Neuronal stem cell (in vitro differentiated cells): ENCODE results near the gene RYR1.
A peak's percentile ranks its signal among the peaks of the same experiment; 100 is the strongest.

Source experiments
- DNase-seq: peaks from one replicate; pipeline ENCODE4 v3.0.0-alpha.2; 2013; ENCODE audit warnings: low spot score
- H2AFZ ChIP-seq: one replicate; pipeline ENCODE4 v1.6.1; 2013; ENCODE audit warnings: mild to moderate bottlenecking, low read length, inconsistent platforms
- H2AK5ac ChIP-seq: 2 replicates; pipeline ENCODE4 v1.6.1; 2013; ENCODE audit warnings: low read depth, mild to moderate bottlenecking, inconsistent platforms, low read length, moderate library complexity, mixed read lengths
- H2BK120ac ChIP-seq: 2 replicates; pipeline ENCODE4 v1.6.1; 2013; ENCODE audit warnings: low read depth, mild to moderate bottlenecking, inconsistent platforms, low read length, moderate library complexity, mixed read lengths
- H2BK12ac ChIP-seq: one replicate; pipeline ENCODE4 v1.6.1; 2013; ENCODE audit warnings: low read length, inconsistent platforms
- H2BK15ac ChIP-seq: 2 replicates; pipeline ENCODE4 v1.6.1; 2013; ENCODE audit warnings: mild to moderate bottlenecking, low read length, inconsistent platforms, mixed read lengths
- H2BK5ac ChIP-seq: one replicate; pipeline ENCODE4 v1.6.1; 2013; ENCODE audit warnings: inconsistent platforms, mild to moderate bottlenecking, low read length, moderate library complexity
- H3K14ac ChIP-seq: one replicate; pipeline ENCODE4 v1.6.1; 2013; ENCODE audit warnings: low read length, inconsistent platforms
- H3K18ac ChIP-seq: 2 replicates; pipeline ENCODE4 v1.6.1; 2013; ENCODE audit warnings: low read length, inconsistent platforms
- H3K23ac ChIP-seq: 2 replicates; pipeline ENCODE4 v1.6.1; 2013; ENCODE audit warnings: low read depth, mild to moderate bottlenecking, mixed read lengths, low read length, inconsistent platforms; ENCODE audit not compliant: poor library complexity
- H3K27ac ChIP-seq: replicated peaks from 3 replicates; pipeline ENCODE4 v1.5.1; 2013; ENCODE audit warnings: low read length, inconsistent platforms
- H3K27me3 ChIP-seq, 3 experiments: 2 replicates each; pipeline ENCODE4 v1.6.1; 2013; ENCODE audit warnings: low read length in 3 of 3, mild to moderate bottlenecking in 2 of 3, inconsistent platforms in 1 of 3, low read depth in 1 of 3, mixed read lengths in 1 of 3, moderate library complexity in 1 of 3; ENCODE audit not compliant: control insufficient read depth in 3 of 3, insufficient read depth in 3 of 3
- H3K36me3 ChIP-seq, 2 donors: replicated peaks in 1 of 2; 2 replicates each; pipeline ENCODE4 v1.6.1; 2013; ENCODE audit warnings: low read length in 2 of 2; ENCODE audit not compliant: control insufficient read depth in 2 of 2, insufficient read depth in 2 of 2
- H3K4ac ChIP-seq: 2 replicates; pipeline ENCODE4 v1.6.1; 2013; ENCODE audit warnings: inconsistent platforms, mild to moderate bottlenecking, low read length, moderate library complexity
- H3K4me1 ChIP-seq, 2 donors: 1 replicate in 1 of 2; 2 replicates in 1 of 2; pipeline ENCODE4 v1.6.1; 2013; ENCODE audit warnings: low read length in 2 of 2, low read depth in 1 of 2; ENCODE audit not compliant: control insufficient read depth in 2 of 2, insufficient read depth in 1 of 2
- H3K4me2 ChIP-seq: one replicate; pipeline ENCODE4 v1.6.1; 2013; ENCODE audit warnings: mild to moderate bottlenecking, low read length, inconsistent platforms; ENCODE audit not compliant: insufficient read depth, poor library complexity, severe bottlenecking
- H3K4me3 ChIP-seq, 2 donors: 2 replicates each; pipeline ENCODE4 v1.5.1; 2013; ENCODE audit warnings: low read length in 2 of 2, mild to moderate bottlenecking in 2 of 2, inconsistent platforms in 1 of 2, moderate library complexity in 1 of 2
- H3K79me1 ChIP-seq: one replicate; pipeline ENCODE4 v1.6.1; 2013; ENCODE audit warnings: low read depth, mild to moderate bottlenecking, inconsistent platforms, low read length, moderate library complexity
- H3K9ac ChIP-seq: one replicate; pipeline ENCODE4 v1.6.1; 2013; ENCODE audit warnings: mild to moderate bottlenecking, low read depth, low read length, inconsistent platforms; ENCODE audit not compliant: poor library complexity
- H3K9me3 ChIP-seq, 2 donors: replicated peaks in 1 of 2; 2 replicates each; pipeline versions ENCODE3 to v1.6.1; 2013; ENCODE audit warnings: low read length in 2 of 2, mild to moderate bottlenecking in 2 of 2, inconsistent platforms in 1 of 2, low read depth in 1 of 2, mixed read lengths in 1 of 2, moderate library complexity in 1 of 2; ENCODE audit not compliant: control insufficient read depth in 2 of 2, insufficient read depth in 1 of 2
- H4K8ac ChIP-seq: one replicate; pipeline ENCODE4 v1.6.1; 2013; ENCODE audit warnings: low read depth, mild to moderate bottlenecking, inconsistent platforms, low read length, moderate library complexity
- H4K91ac ChIP-seq: one replicate; pipeline ENCODE4 v1.6.1; 2013; ENCODE audit warnings: low read length, low read depth, mild to moderate bottlenecking, inconsistent platforms; ENCODE audit not compliant: poor library complexity
- WGBS, 2 donors: extraction: QIAGEN DNeasy Blood & Tissue Kit; methylation state at CpG; one replicate each; pipeline ENCODE4 v1.1.7; 2013; ENCODE audit warnings: missing lambda C conversion rate in 2 of 2, mixed read lengths in 1 of 2; ENCODE audit not compliant: insufficient read length in 2 of 2, insufficient replicate concordance in 1 of 2; ENCODE audit errors: extremely low coverage in 2 of 2; 5-methylcytosine and 5-hydroxymethylcytosine counted together

The RYR1 gene

GRCh38 chr19:38452430-38453366 is 19.2 kb downstream of the RYR1 start:
- H3K14ac ChIP-seq = no peak overlapping the region
- H3K4me1 ChIP-seq = no peaks in the 10 kb centered on the region
- H2BK5ac ChIP-seq = no peak overlapping the region
- H3K4me2 ChIP-seq = no peak overlapping the region
- no CpG with 5 or more reads among the region's 45 CpGs for WGBS, 2 donors
- no peak overlapping the region for H2AK5ac ChIP-seq
- no peak overlapping the region for H4K91ac ChIP-seq
- H3K4me3 ChIP-seq = no peak overlapping the region
- no peaks in the 10 kb centered on the region for H3K9me3 ChIP-seq
- no peak overlapping the region for H4K8ac ChIP-seq
- no peaks in the 10 kb centered on the region for H3K36me3 ChIP-seq
- H3K27ac ChIP-seq = no peak overlapping the region
- no peaks in the 10 kb centered on the region for H3K79me1 ChIP-seq
- peak overlapping the region; percentile 27 for H3K18ac ChIP-seq
- H2AFZ ChIP-seq = no peak overlapping the region
- H3K9ac ChIP-seq = peak overlapping the region; percentile 34
- H2BK120ac ChIP-seq = no peak overlapping the region
- DNase-seq = no peak
- H2BK15ac ChIP-seq = no peak overlapping the region
- no peak overlapping the region for H3K23ac ChIP-seq
- H3K27me3 ChIP-seq = no peaks in the 10 kb centered on the region
- no peak overlapping the region for H2BK12ac ChIP-seq
- H3K4ac ChIP-seq = peak overlapping the region; percentile 38

- H2BK12ac ChIP-seq = no peak overlapping the region
- H3K4me2 ChIP-seq = no peak overlapping the region
- H4K8ac ChIP-seq = no peak overlapping the region
- no peak overlapping the region for H2BK120ac ChIP-seq
- no peak overlapping the region for H3K23ac ChIP-seq
- WGBS, 2 donors = no CpG with 5 or more reads among the region's 3 CpGs
- no peaks in the 10 kb centered on the region for H3K9me3 ChIP-seq
- no peak overlapping the region for H3K4me3 ChIP-seq
- H4K91ac ChIP-seq = no peak overlapping the region
- no peak overlapping the region for H3K27ac ChIP-seq
- no peaks in the 10 kb centered on the region for H3K4me1 ChIP-seq
- H3K4ac ChIP-seq = no peak overlapping the region
- DNase-seq = no peak
- no peak overlapping the region for H2AFZ ChIP-seq
- no peaks in the 10 kb centered on the region for H3K36me3 ChIP-seq
- no peak overlapping the region for H2BK5ac ChIP-seq
- H3K9ac ChIP-seq = no peak overlapping the region
- H3K18ac ChIP-seq = no peak overlapping the region
- H3K14ac ChIP-seq = no peak overlapping the region
- H2AK5ac ChIP-seq = no peak overlapping the region
- no peak overlapping the region for H2BK15ac ChIP-seq
- no peaks in the 10 kb centered on the region for H3K79me1 ChIP-seq
- no peaks in the 10 kb centered on the region for H3K27me3 ChIP-seq
Observed at GRCh38 chr19:38453596-38453995, 20.1 kb downstream of the RYR1 start.

GRCh38 chr19:38455031-38455430 is 21.5 kb downstream of the RYR1 start:
- no peak overlapping the region for H3K4ac ChIP-seq
- no peak overlapping the region for H3K9ac ChIP-seq
- no peak overlapping the region for H2BK12ac ChIP-seq
- H3K36me3 ChIP-seq = no peaks in the 10 kb centered on the region
- H3K27ac ChIP-seq = no peak overlapping the region
- H3K4me2 ChIP-seq = no peak overlapping the region
- no peak overlapping the region for H3K4me3 ChIP-seq
- H3K9me3 ChIP-seq = no peaks in the 10 kb centered on the region
- DNase-seq = no peak
- H3K79me1 ChIP-seq = no peaks in the 10 kb centered on the region
- H2BK15ac ChIP-seq = no peak overlapping the region
- H3K14ac ChIP-seq = no peak overlapping the region
- no peaks in the 10 kb centered on the region for H3K4me1 ChIP-seq
- no CpG with 5 or more reads among the region's 4 CpGs for WGBS, 2 donors
- H3K27me3 ChIP-seq = no peaks in the 10 kb centered on the region
- no peak overlapping the region for H4K8ac ChIP-seq
- H4K91ac ChIP-seq = no peak overlapping the region
- no peak overlapping the region for H3K18ac ChIP-seq
- H2AK5ac ChIP-seq = no peak overlapping the region
- no peak overlapping the region for H2BK120ac ChIP-seq
- no peak overlapping the region for H2BK5ac ChIP-seq
- no peak overlapping the region for H3K23ac ChIP-seq
- no peak overlapping the region for H2AFZ ChIP-seq

GRCh38 chr19:38457202-38457601 is 23.7 kb downstream of the RYR1 start:
- Histone ChIP-seq H3K27me3 (no peaks in the 10 kb centered on the region), H3K9me3 (no peaks in the 10 kb centered on the region), H3K4ac (no peak overlapping the region), H3K36me3 (no peaks in the 10 kb centered on the region), H3K27ac (no peak overlapping the region), H2AK5ac (no peak overlapping the region), H3K23ac (no peak overlapping the region), H2BK120ac (no peak overlapping the region), H2BK12ac (no peak overlapping the region), H3K18ac (no peak overlapping the region), H3K79me1 (no peaks in the 10 kb centered on the region), H4K8ac (no peak overlapping the region), H2BK5ac (no peak overlapping the region), H2AFZ (no peak overlapping the region), H3K4me1 (no peaks in the 10 kb centered on the region), H2BK15ac (no peak overlapping the region), H3K4me3 (no peak overlapping the region), H3K14ac (no peak overlapping the region), H4K91ac (no peak overlapping the region), H3K9ac (no peak overlapping the region), H3K4me2 (no peak overlapping the region)
- no peak for DNase-seq
- WGBS, 2 donors = no CpG with 5 or more reads among the region's 5 CpGs
